HEK293 (cell line): ENCODE results near the gene DOCK4.

Source experiments
- GFI1B ChIP-seq: fragments of 450-650 bp; formaldehyde crosslinking; IDR thresholded peaks from 2 replicates; pipeline ENCODE4 v1.5.1; 2016; ENCODE audit warnings: missing biosample characterization, missing genetic modification characterization
- TF ChIP-seq, protein P1 (sequence below): fragments of 450-650 bp; formaldehyde crosslinking; IDR thresholded peaks from 2 replicates; pipeline ENCODE4 v1.5.1; 2016; ENCODE audit warnings: missing biosample characterization, missing genetic modification characterization

DNA sequence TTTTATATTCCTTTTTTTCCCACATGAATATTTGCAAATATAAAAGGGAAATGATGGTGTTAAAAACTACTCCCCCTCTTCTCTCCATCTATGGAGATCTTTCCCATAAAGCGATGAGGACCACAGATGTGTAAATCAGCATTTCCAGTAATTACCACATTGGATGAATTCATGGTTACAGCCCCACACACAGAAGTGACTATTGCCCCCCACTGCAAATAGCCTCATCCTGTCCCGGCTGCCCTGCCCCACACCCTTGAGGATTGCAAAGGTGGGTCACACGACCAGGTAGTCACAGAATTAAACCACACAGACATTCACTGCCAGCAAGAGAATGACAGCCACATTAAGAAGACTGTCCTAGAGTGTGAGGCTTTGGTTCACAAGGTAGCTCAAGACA, 145.1 kb downstream of the DOCK4 start:
- TF ChIP-seq, protein P1, sequence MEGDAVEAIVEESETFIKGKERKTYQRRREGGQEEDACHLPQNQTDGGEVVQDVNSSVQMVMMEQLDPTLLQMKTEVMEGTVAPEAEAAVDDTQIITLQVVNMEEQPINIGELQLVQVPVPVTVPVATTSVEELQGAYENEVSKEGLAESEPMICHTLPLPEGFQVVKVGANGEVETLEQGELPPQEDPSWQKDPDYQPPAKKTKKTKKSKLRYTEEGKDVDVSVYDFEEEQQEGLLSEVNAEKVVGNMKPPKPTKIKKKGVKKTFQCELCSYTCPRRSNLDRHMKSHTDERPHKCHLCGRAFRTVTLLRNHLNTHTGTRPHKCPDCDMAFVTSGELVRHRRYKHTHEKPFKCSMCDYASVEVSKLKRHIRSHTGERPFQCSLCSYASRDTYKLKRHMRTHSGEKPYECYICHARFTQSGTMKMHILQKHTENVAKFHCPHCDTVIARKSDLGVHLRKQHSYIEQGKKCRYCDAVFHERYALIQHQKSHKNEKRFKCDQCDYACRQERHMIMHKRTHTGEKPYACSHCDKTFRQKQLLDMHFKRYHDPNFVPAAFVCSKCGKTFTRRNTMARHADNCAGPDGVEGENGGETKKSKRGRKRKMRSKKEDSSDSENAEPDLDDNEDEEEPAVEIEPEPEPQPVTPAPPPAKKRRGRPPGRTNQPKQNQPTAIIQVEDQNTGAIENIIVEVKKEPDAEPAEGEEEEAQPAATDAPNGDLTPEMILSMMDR (tag by site-specific recombination), result no peak
- no peak for TF ChIP-seq GFI1B (tag by site-specific recombination)
